PC-9 (cell line): ENCODE results near the gene NLK.

Experiments used
- EZH2 ChIP-seq: fragments of 200-600 bp; sonication (generic); IDR thresholded peaks from 2 replicates; pipeline ENCODE4 v1.8.0; 2017; ENCODE audit warnings: antibody characterized with exemption, low read depth
- TF ChIP-seq, protein P1 (sequence below): fragments of 200-600 bp; sonication (generic); conservative IDR thresholded peaks from 2 replicates; pipeline ENCODE4 v1.6.1; 2017; ENCODE audit warnings: mixed run types, antibody characterized with exemption, mild to moderate bottlenecking, moderate library complexity

DNA sequence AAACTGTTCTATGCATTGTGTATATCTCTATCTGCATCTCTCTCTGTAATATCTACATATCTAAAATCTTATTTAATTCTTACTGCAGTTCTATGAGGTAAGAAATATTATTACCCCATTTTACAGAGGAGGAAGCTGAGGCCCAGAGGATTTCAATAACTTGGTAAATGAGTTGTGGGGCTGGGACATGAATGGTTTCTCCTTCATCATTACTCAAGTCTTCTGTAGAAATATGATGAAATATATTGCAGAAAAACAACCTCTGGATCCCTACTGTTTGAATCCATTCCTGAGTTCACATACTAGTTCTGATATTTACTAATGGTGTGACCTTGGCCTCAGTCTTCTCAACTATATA is 45.5 kb upstream of the NLK start:
- TF ChIP-seq, protein P1, sequence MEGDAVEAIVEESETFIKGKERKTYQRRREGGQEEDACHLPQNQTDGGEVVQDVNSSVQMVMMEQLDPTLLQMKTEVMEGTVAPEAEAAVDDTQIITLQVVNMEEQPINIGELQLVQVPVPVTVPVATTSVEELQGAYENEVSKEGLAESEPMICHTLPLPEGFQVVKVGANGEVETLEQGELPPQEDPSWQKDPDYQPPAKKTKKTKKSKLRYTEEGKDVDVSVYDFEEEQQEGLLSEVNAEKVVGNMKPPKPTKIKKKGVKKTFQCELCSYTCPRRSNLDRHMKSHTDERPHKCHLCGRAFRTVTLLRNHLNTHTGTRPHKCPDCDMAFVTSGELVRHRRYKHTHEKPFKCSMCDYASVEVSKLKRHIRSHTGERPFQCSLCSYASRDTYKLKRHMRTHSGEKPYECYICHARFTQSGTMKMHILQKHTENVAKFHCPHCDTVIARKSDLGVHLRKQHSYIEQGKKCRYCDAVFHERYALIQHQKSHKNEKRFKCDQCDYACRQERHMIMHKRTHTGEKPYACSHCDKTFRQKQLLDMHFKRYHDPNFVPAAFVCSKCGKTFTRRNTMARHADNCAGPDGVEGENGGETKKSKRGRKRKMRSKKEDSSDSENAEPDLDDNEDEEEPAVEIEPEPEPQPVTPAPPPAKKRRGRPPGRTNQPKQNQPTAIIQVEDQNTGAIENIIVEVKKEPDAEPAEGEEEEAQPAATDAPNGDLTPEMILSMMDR, result no peak
- no peak for TF ChIP-seq EZH2
